Heart left ventricle (tissue), 13 donors: ENCODE data around the gene ATG2A.

Source experiments
- CTCF ChIP-seq, 12 donors: fragments of 200-600 bp; sonication (generic) in 4 of 12; IDR thresholded peaks; one replicate each; pipeline versions ENCODE4 v1.5.0 to v1.8.0; 2018 to 2022; ENCODE audit warnings: antibody characterized with exemption in 12 of 12, mild to moderate bottlenecking in 5 of 12
- POLR2A ChIP-seq, 2 donors: fragments of 450-650 bp; IDR thresholded peaks; one replicate each; pipeline ENCODE4 v1.6.1; 2017; ENCODE audit warnings: antibody characterized with exemption in 2 of 2, mild to moderate bottlenecking in 2 of 2, moderate library complexity in 2 of 2
- donor health status: ischemic (EF 13 %, LVEDD 7.1; RV severe dilation, severe dysfunction).
- donor health status: DM: no; HTN: yes; CAD: no.
- donor health status: DM: no; HTN: no; CAD: no.
- donor health status: ischemic (EF 25% LVEDD 6.9; RV normal size, moderate dysfunction).
- donor health status: ischemic (EF 25% LVEDD 5.7; RV mildly dilated, moderate dysfunction).
- donor health status: ischemic (EF 35%, LVEDD 5.7; RV mildly dilated, moderate dysfunction).
- donor health status: nonischemic (EF 11% LVEDD 7.7; RV severe dilation, severe dysfunction).
- donor health status: DM: yes; HTN: yes; CAD: no.
- donor health status: PGD.
- donor health status: ischemic (EF 29% LVEDD 5.4; RV normal size, mild dysfunction).
- donor health status: nonischemic (EF 23%, LVEDD 6.1; RV moderate dilation, normal function).

- TF ChIP-seq CTCF (IDR thresholded peaks at IDR 0.05) (no peak), POLR2A (IDR thresholded peaks at IDR 0.05) (no peak)
Measured at GRCh38 chr11:64930340-64930739, 13.3 kb upstream of the ATG2A start.
